GM19455 (cell line): Measurements from ENCODE around the gene CATSPERE.
A peak's percentile ranks its signal among the peaks of the same experiment; 100 is the strongest.
"Not testable (repeated sequence)": the region's sequence is repeated elsewhere in the genome, so short reads cannot be mapped to it uniquely, and the experiment has no call there.

Source experiments
- ATAC-seq: cut with Tn5 transposase; IDR thresholded peaks from one replicate; pipeline ENCODE4 v1.9.1; 2021; ENCODE audit not compliant: unreplicated experiment

CATSPERE gene

GRCh38 chr1:244661569-244662312, 200.7 kb downstream of the CATSPERE start:
- ATAC-seq = not testable (repeated sequence)

GRCh38 chr1:244662599-244662998, 201.5 kb downstream of the CATSPERE start:
- no peak for ATAC-seq

GRCh38 chr1:244664353-244664752, 203.3 kb downstream of the CATSPERE start:
- ATAC-seq = no peak

- peak; percentile 67 for ATAC-seq
These were observed 204.7 kb downstream of the CATSPERE start for GRCh38 chr1:244665771-244666217.

GRCh38 chr1:244666672-244667418, 205.8 kb downstream of the CATSPERE start:
- ATAC-seq = not testable (repeated sequence)

GRCh38 chr1:244667797-244668196, 206.7 kb downstream of the CATSPERE start:
- no peak for ATAC-seq

- no peak for ATAC-seq
These were observed 212.0 kb downstream of the CATSPERE start for GRCh38 chr1:244672946-244673682.

GRCh38 chr1:244674446-244674845, 213.4 kb downstream of the CATSPERE start:
- no peak for ATAC-seq

GRCh38 chr1:244675167-244675566, 214.1 kb downstream of the CATSPERE start:
- no peak for ATAC-seq

- no peak for ATAC-seq
These were observed 217.6 kb downstream of the CATSPERE start for GRCh38 chr1:244678697-244679096.

GRCh38 chr1:244680667-244681066, 219.6 kb downstream of the CATSPERE start:
- ATAC-seq = no peak

GRCh38 chr1:244682087-244682486, 221.0 kb downstream of the CATSPERE start:
- not testable (repeated sequence) for ATAC-seq
